A673 (cell line): ENCODE measurements around the gene CDHR3. TPM values are rescaled to one million over a fixed set of nuclear protein-coding genes. Genes with fewer than 3 reads are reported as not detected.

ENCODE experiments used
- BruUV-seq: library from RNA; stranded (reverse); fragments of 400-500 nt; replicated peaks from 2 replicates; lab custom pipeline; 2021; lab: Mats Ljungman, UMichigan
- CTCF ChIA-PET: fragments of 300-600 bp; sonication (Branson Sonifier 250); formaldehyde crosslinking; loops from one replicate; lab custom pipeline; 2022; ENCODE audit warnings: antibody characterized with exemption; lab: Charles Lee
- POLR2A ChIA-PET: fragments of 300-600 bp; sonication (Branson Sonifier 250); formaldehyde crosslinking; loops from one replicate; lab custom pipeline; 2022; ENCODE audit warnings: antibody characterized with exemption; ENCODE audit not compliant: low non-redundant PET; lab: Charles Lee
- DNase-seq: peaks from one replicate; pipeline ENCODE4 v3.0.0-alpha.2; 2015; ENCODE audit warnings: low spot score
- H3K27ac ChIP-seq: fragments of 200-600 bp; sonication (generic); 2 replicates; pipeline ENCODE4 v1.5.1; 2016; ENCODE audit warnings: mixed run types, low read depth, mild to moderate bottlenecking, mixed read lengths, antibody characterized with exemption, low read length; ENCODE audit not compliant: poor library complexity, severe bottlenecking
- H3K27me3 ChIP-seq: fragments of 200-600 bp; sonication (generic); replicated peaks from 2 replicates; pipeline ENCODE4 v1.6.1; 2017; ENCODE audit warnings: mixed run types, low read depth, mild to moderate bottlenecking, mixed read lengths, antibody characterized with exemption, low read length; ENCODE audit not compliant: insufficient read depth, poor library complexity
- H3K36me3 ChIP-seq: fragments of 200-600 bp; sonication (generic); 2 replicates; pipeline ENCODE4 v1.6.1; 2016; ENCODE audit warnings: mixed run types, mild to moderate bottlenecking, mixed read lengths, antibody characterized with exemption, low read length; ENCODE audit not compliant: insufficient read depth, poor library complexity, severe bottlenecking
- H3K4me1 ChIP-seq: fragments of 200-600 bp; sonication (generic); 2 replicates; pipeline ENCODE4 v1.6.1; 2017; ENCODE audit warnings: mixed run types, mild to moderate bottlenecking, mixed read lengths, antibody characterized with exemption, low read length; ENCODE audit not compliant: insufficient read depth, poor library complexity, severe bottlenecking
- H3K4me3 ChIP-seq: fragments of 200-600 bp; sonication (generic); 2 replicates; pipeline ENCODE4 v1.5.1; 2016; ENCODE audit warnings: low read depth, mixed run types, mild to moderate bottlenecking, mixed read lengths, low read length; ENCODE audit not compliant: poor library complexity, severe bottlenecking
- H3K9me3 ChIP-seq: fragments of 200-600 bp; sonication (generic); 2 replicates; pipeline ENCODE4 v1.6.1; 2016; ENCODE audit warnings: mixed run types, low read depth, mild to moderate bottlenecking, mixed read lengths, antibody characterized with exemption, low read length; ENCODE audit not compliant: poor library complexity, severe bottlenecking
- CTCF ChIP-seq: fragments of 300-800, 200-600 bp; sonication (generic); conservative IDR thresholded peaks from 2 replicates; pipeline ENCODE4 v1.5.1; 2017; ENCODE audit warnings: low read depth, mild to moderate bottlenecking, antibody characterized with exemption, low read length, moderate library complexity, mixed read lengths
- EZH2 ChIP-seq: fragments of 200-600 bp; sonication (generic); IDR thresholded peaks from 2 replicates; pipeline ENCODE4 v1.6.1; 2017; ENCODE audit warnings: borderline replicate concordance, low read depth, mild to moderate bottlenecking, mixed read lengths, antibody characterized with exemption, low read length; ENCODE audit not compliant: poor library complexity, severe bottlenecking
- intact Hi-C: fragments of 100-400 bp; cut with micrococcal nuclease; formaldehyde crosslinking; loops from one replicate; pipeline ENCODE4 v1.10.0; 2022; ENCODE audit not compliant: unreplicated experiment
- total RNA-seq: library from RNA; stranded (reverse); gene quantifications from 2 replicates; pipeline ENCODE4 v1.2.3, GENCODE V29; 2021

The CDHR3 gene
- total RNA-seq, 1 experiment from 2014 or later, result 13.9 TPM

DNA sequence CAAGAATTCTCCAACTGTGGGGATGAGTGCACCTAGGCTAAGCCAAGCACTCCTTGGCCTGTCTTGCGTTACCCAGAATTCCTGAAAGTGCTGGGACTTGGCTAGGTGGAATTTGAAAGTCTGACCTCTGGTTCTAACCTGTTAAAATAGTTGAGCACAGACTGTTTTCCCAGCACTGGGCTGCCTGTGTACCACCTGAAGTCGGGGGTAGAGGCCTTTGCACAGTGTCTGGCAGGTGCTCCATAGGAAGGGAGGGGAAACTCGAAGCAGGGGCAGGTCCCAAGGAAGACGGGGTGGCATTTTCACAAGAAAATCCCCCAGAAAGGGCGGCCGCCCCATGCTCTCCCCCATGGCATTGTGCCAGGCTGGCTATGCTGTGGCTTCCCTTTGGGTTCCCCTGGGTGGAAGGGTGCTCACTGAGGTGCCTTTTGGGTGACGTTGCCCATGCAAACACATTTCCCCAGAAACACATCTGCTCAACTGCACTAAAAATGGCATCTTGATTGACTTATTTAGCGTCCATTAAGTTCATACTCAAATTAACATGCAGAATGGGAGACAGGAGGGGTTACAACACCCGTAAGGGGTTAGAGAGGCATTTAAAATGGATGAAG, 86.2 kb downstream of the CDHR3 start:
- Histone ChIP-seq H3K36me3 (no peaks in the 10 kb centered on the region), H3K4me3 (no peak overlapping the region), H3K27ac (no peak overlapping the region), H3K27me3 (no peaks in the 10 kb centered on the region), H3K9me3 (no peaks in the 10 kb centered on the region), H3K4me1 (peaks cover 23% of the 10 kb centered on the region)
- ChIA-PET POLR2A (no interaction called here), CTCF (no interaction called here)
- BruUV-seq, result no TSS peak
- intact Hi-C loops, result loop anchor here (10.0 kb wide), 1 partner anchor 914 kb away; no protein-coding TSS in a partner anchor
- TF ChIP-seq EZH2 (no peak), CTCF (no peak)
- no peak for DNase-seq

- no peaks in the 10 kb centered on the region for H3K36me3 ChIP-seq
- no TSS peak for BruUV-seq
- H3K4me1 ChIP-seq, result peaks cover 28% of the 10 kb centered on the region
- no peaks in the 10 kb centered on the region for H3K9me3 ChIP-seq
- ChIA-PET POLR2A (no interaction called here), CTCF (no interaction called here)
- intact Hi-C loops, result no loop called here
- peak; percentile 82 for DNase-seq
- TF ChIP-seq EZH2, result no peak
- peak; percentile 66 for TF ChIP-seq CTCF
- H3K27me3 ChIP-seq, result no peaks in the 10 kb centered on the region
- H3K4me3 ChIP-seq, result no peak overlapping the region
- H3K27ac ChIP-seq, result no peak overlapping the region
Measured at GRCh38 chr7:106050002-106050745, 87.1 kb downstream of the CDHR3 start.

DNA sequence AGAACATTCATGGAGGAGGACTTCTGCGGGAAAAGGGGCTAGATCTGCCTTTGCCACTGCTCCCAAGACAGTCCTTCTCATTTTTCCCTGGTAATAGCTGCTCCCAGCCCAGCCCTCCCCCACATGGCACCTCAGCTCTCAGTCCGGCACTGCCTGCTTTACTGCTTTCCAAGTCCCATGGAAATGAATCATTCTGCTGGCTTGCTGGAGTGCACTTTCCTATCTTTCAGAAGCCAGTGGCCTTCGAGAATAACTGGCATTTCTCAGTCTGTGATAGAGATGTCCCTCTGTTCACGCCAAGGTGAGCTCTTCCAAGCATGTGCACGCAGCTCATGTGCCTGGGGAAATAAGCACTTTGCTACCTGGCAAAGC, 87.7 kb downstream of the CDHR3 start:
- Histone ChIP-seq H3K36me3 (no peaks in the 10 kb centered on the region), H3K27ac (no peak overlapping the region), H3K4me1 (peaks cover 30% of the 10 kb centered on the region), H3K27me3 (no peaks in the 10 kb centered on the region), H3K9me3 (no peaks in the 10 kb centered on the region), H3K4me3 (no peak overlapping the region)
- ChIA-PET POLR2A (no interaction called here), CTCF (no interaction called here)
- no peak for DNase-seq
- TF ChIP-seq CTCF, result no peak
- TF ChIP-seq EZH2, result no peak
- no TSS peak for BruUV-seq
- intact Hi-C loops, result no loop called here
